ENCODE measurements around the gene LAMA3.

DNA sequence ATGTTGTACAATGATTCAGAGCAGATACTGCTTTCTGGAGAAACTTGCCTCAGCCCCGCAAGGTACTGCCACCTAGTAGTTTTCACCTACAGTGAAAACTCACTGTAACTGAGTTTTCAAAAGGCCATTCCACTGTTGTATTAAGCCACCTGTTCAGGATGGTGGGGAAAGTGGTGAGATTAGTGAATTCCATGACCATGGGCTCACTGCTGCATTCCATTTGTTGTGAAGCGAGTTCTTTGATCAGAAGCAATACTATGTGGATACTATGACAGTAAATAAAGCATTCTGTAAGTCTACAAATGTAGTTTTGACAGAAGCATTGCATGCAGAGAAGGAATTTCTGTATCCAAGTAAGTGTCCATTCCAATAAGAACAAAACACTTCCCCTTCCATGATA, 113.6 kb downstream of the LAMA3 start:
- no peak for TF ChIP-seq EP300 (IDR thresholded peaks at IDR 0.05)
- TF ChIP-seq, protein P1, sequence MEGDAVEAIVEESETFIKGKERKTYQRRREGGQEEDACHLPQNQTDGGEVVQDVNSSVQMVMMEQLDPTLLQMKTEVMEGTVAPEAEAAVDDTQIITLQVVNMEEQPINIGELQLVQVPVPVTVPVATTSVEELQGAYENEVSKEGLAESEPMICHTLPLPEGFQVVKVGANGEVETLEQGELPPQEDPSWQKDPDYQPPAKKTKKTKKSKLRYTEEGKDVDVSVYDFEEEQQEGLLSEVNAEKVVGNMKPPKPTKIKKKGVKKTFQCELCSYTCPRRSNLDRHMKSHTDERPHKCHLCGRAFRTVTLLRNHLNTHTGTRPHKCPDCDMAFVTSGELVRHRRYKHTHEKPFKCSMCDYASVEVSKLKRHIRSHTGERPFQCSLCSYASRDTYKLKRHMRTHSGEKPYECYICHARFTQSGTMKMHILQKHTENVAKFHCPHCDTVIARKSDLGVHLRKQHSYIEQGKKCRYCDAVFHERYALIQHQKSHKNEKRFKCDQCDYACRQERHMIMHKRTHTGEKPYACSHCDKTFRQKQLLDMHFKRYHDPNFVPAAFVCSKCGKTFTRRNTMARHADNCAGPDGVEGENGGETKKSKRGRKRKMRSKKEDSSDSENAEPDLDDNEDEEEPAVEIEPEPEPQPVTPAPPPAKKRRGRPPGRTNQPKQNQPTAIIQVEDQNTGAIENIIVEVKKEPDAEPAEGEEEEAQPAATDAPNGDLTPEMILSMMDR (IDR thresholded peaks at IDR 0.05) = no peak

All from tibial nerve (tissue), 4 donors.